GM21528 (cell line): ENCODE results near the gene ARMC9.
"Not testable (repeated sequence)": the region's sequence is repeated elsewhere in the genome, so short reads cannot be mapped to it uniquely, and the experiment has no call there.

Source experiments
- ATAC-seq: cut with Tn5 transposase; IDR thresholded peaks from one replicate; pipeline ENCODE4 v1.9.1; 2021; ENCODE audit warnings: mild to moderate bottlenecking, moderate library complexity; ENCODE audit not compliant: unreplicated experiment, low FRiP score

The ARMC9 gene

DNA sequence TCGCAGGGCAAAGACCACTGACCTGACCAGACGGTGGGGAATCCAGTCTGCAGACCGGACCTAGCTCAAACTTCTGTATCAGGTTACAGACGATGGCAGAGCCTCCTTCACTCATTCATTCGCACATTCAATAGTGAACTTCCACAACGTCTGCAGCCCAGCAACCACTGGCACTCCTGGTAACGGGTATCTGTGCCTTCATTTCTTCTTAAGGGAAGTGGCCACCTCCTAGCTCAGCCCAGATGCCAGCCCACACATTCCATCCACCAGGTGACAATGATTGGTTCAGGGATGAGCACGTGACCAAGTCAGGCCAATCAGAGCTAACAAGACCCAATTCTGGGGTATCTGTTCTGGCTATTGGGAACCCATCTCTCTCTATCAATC is 15.9 kb upstream of the ARMC9 start:
- ATAC-seq: no peak

DNA sequence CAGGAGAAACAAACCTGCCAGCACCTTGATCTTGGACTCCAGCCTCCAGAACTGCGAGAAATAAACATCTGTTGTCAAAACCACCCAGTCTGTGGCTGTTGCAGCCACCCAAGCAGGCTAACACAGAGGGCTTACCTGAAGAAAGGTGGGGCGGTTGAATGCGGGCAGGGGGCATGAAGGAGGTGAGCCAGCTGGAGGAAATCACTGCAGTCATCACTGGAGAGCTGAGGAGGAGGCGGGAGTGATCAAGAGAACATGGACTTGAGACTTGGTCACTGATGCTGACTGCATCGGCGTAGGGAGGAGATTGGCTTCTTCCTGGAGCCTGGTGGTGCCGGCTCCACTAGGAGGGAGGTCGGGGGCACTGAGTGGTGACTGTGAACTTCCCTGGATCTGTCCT is 14.6 kb upstream of the ARMC9 start:
- no peak for ATAC-seq

- ATAC-seq: no peak
These were observed 14.1 kb upstream of the ARMC9 start for GRCh38 chr2:231184319-231184718.

DNA sequence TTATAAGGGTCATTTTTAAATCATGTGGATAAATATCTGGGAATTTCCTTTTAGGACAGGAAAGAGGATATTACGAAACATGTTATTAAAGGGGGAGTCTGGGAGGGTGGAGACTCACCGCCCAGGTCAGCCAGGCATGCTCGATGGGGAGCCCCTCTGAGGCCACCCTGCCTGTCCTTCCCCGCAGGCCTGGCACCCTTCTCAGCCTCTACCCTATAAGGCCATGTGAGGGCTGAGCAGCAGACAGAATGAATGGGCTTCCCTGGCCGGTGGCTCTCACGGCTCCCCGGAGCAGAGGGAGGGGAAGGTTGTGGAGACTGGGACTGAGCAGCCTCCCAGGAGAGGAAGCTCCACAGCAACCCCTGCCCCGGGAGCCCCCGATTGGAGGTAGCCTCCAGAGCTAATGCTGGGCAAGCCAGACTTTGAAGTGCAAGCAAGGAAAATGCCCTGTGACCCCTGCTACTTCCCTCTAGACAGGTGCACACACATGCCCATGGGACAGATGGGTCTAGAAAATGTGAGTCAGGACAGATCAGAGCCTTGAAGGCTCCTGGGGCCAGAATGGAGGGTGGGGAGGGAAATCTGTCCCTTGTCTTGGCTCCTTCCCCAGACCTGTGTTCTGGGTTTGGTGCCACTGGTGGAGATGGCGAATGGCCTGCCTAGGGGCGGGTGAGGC is 13.2 kb upstream of the ARMC9 start:
- no peak for ATAC-seq

- ATAC-seq: no peak
These were observed 12.5 kb upstream of the ARMC9 start for GRCh38 chr2:231185886-231186285.

DNA sequence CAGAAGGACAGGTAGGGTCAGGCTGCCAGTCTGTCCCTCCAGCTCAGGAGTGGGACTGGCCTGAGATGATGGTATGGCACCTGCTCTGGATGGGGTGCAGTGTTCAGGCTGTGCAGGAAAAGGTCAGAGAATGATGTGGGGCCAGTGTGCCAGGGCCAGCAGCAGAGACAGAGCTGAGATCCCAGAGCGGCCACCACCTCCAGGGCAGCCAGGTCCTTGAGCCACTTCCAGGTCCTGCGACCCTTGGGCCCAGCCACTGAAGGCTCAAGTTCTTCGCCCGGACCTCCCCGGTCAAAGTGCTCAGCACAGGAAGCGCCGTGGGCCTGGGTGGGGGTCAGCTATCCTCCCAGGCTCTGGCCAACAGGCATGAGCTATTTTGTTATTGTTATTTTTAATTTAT is 12.1 kb upstream of the ARMC9 start:
- ATAC-seq: no peak

GRCh38 chr2:231187736-231188505 is 10.5 kb upstream of the ARMC9 start:
- ATAC-seq: no peak

- no peak for ATAC-seq
These were observed 9.8 kb upstream of the ARMC9 start for GRCh38 chr2:231188506-231189170.

DNA sequence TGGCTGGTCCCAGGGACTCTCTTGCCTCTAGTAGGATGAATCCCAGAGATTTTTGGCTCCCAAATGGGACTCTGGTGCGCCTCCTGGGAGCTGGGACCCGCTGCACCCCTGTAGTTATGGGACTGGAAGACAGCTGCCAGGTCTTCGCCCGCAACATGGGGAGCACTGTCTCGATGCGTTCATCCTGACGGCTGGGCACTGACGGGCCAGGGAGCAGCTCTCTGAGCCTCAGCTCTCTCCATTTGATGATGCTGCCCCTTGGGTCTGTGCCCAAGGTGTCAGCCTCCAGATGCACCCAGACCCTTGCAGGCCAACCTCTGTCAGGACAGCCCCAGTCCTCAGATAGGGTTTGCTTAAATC is 9.3 kb upstream of the ARMC9 start:
- ATAC-seq: no peak

DNA sequence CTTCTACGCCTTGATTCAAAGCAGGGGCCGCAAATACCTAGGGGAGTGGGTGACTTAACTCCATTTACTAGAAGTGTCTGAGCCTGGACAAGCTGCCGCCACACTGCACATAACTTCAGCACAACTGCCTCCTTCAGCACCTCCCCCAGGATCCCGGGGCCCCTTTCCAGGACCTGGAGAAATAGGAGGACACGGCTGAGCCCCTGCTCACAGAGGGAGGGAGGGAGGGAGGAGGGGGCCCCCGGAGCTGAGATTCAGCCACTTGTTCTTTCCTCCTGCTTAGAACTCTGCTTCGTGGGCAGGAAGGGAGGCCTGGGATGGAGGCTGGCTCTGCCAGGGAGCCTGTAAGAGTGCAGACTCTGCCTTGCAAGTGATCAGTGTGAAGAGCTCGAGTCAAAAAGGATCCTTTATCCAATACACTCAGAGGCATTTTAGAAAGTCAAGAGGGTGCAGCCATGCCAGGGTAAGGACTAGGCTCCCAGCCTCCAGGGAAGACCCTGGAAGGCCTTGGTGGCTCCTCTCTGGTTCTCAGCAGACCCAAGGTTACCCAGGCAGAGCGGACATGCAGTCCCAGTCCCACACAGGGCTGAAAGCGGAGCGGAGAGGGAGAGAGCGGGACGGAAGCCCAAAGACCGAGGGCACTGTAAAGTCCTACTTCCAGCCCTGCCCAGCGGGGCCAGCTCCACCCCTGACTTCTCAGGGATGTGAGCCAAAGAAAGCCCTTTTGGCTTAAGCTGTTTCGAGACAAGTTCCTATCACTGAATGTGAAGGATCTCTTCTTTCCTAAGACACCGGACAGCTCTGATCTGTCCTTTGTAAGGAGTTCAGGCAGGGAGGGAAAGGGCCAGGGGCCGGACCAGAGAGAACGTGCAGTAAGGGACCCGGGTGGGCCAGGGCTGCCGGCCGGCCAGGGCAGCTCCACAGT is 8.6 kb upstream of the ARMC9 start:
- no peak for ATAC-seq

DNA sequence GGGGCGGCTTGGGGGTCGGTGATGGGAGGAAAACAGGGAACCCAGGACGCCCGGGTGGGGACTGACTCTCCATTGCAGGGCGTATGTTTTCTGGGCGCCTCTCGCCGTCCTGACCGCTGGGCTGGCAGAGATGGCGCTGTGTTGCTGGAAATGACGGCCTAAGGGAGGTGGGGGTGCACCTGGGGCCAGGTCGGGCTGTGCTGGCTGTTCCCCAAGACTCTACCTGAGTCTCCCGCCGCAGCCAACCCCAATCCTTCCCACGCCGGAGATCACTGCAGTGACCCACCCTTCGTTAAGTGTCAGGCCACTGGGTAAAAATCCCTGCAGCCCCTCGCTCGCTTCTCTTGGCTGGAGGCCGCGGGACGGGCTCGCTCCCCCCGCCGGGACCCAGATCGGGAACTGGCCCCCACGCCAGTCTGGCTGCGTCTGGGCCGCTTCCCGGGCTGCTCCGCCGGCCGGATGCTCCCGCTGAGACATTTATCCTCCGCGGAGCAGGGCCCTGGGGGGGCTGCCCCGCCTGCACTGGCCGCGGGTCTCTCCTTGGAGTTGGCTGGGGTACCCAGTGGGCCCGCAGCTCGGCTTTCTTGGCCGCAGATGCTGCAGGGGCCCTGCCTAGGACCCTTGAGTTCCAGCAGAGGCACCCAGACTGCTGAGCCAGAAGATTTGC is 7.8 kb upstream of the ARMC9 start:
- ATAC-seq: no peak

GRCh38 chr2:231191896-231192872 is 6.2 kb upstream of the ARMC9 start:
- ATAC-seq: no peak

DNA sequence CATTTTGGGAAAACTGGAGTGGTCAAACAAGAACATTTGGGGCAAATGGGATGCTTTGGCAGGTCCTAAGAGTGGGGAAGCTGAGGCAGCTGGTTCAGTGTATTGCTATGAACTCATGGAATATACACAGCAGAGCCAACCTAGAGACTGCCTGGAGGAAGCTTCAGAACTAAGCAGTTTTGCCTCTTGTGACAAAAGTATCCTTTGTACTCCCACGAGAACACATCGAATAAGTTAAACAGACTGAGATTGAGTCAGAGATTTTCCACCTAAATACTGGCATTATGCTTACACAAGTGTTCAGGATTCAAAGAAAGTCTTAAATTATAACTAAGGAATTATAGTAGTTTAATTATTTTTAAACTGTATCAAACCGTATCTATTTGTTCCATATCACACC is 5.2 kb upstream of the ARMC9 start:
- no peak for ATAC-seq

- no peak for ATAC-seq
These were observed 1.8 kb upstream of the ARMC9 start for GRCh38 chr2:231196592-231196991.

DNA sequence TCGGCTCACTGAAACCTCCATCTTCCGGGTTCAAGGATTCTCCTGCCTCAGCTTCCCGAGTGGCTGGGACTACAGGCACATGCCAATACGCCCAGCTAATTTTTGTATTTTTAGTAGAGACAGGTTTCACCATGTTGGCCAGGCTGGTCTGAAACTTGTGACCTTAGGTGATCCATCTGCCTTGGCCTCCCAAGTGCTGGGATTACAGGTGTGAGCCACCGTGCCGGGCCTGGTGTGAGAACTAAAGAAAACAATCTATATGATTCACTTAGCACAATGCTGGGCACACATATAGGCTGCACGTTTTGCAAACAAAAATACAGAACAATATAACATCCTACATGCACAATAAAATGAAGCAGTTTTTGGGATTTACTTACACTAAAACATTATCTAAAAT is 1.2 kb upstream of the ARMC9 start:
- not testable (repeated sequence) for ATAC-seq

DNA sequence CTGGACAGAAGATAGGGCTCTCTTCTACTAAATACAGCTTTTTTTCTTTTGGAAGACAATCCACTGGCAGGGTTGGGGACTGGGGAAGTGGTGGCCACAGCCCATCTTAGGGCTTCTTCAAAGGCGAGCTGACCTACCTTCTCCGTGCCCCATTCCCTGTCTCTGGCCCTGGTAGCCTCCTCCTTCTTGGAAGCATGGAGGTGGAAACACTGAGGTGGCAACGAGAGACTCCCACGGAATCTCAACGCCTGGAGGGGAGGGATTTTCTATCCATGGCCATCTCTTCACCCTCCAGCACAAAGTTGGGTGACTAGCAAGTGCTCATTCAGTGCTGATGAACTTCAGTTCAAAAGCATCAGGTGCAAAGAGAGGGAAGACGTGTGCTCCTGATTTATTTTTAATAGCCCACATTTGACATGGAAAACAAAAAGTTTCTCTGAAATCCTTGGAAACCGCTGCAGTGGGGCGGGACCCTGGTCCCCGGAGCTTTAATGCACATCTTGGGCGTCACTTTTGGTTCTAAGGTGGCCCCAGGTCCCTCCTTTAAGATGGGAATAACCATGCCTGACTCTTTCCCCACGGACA is 633 bp upstream of the ARMC9 start:
- ATAC-seq: no peak

- no peak for ATAC-seq
These were observed 788 bp downstream of the ARMC9 start for GRCh38 chr2:231199219-231199618.

- ATAC-seq: no peak
These were observed 2.5 kb downstream of the ARMC9 start for GRCh38 chr2:231200805-231201474.
